HepG2 (cell line): Measurements from ENCODE around the gene MYO18B.

Experiments
- CBFB ChIP-seq: sonication (generic); formaldehyde crosslinking; IDR thresholded peaks from 2 replicates; pipeline ENCODE4 v1.4.0; 2020; ENCODE audit warnings: missing genetic modification reagents
- CTCF ChIP-seq: sonication (generic); formaldehyde crosslinking; IDR thresholded peaks from 2 replicates; pipeline ENCODE4 v1.5.0; 2020; ENCODE audit warnings: mild to moderate bottlenecking, missing genetic modification reagents, moderate library complexity
- EP300 ChIP-seq, 3 experiments: sonication (generic) in 1 of 3; formaldehyde crosslinking in 1 of 3; IDR thresholded peaks; 2 replicates each; pipeline versions ENCODE4 v1.5.1 to v1.6.1; 2011 to 2020; ENCODE audit warnings: low read depth in 2 of 3, low read length in 2 of 3, borderline replicate concordance in 1 of 3, improper control_type of control experiment in 1 of 3, mild to moderate bottlenecking in 1 of 3, missing genetic modification reagents in 1 of 3, moderate library complexity in 1 of 3
- ZFP41 ChIP-seq: sonication (generic); formaldehyde crosslinking; IDR thresholded peaks from 2 replicates; pipeline ENCODE4 v1.4.0; 2020; ENCODE audit warnings: mild to moderate bottlenecking, missing genetic modification reagents, borderline replicate concordance
- ZNF546 ChIP-seq: sonication (generic); formaldehyde crosslinking; conservative IDR thresholded peaks from 2 replicates; pipeline ENCODE4 v1.8.1; 2023; ENCODE audit warnings: mild to moderate bottlenecking, missing genetic modification reagents

DNA sequence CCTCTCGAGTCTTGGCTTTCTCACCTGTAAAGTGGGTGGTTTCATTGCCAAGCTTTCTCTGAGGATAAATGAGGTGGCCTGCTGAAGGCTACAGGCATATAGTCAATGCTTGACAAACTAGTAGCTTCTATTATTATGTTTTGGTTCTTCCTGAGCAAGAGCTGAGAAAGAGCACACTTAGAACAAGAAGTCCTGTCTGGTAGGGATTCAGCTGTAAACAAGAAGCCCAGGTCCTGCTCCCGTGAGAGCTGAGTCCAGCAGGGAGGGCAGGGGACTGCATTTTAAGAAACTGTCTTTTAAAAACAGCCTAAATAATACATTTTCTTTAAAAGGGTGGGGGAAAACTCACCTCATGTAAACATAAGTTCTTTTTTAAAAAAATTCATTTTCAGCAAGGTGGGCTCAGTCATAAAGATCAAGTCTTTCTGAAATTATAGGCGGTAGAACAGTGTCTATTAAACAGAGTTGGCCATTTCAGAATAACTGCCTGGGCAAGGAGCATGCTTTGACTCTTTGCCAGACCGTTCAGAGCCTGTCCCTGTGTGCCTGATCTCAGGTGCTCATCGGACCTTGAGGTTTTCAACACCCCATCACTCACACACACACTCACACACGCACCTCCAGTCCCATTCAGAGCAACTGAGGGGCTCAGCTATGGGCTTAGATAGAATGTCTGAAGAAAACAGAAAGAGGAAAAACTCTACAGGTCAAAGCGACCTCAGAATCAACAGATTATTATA lies 29.2 kb upstream of the MYO18B start:
- TF ChIP-seq ZFP41 (CRISPR knock-in tag): no peak
- TF ChIP-seq CBFB: no peak
- TF ChIP-seq CTCF (CRISPR knock-in tag): no peak
- TF ChIP-seq EP300 (IDR thresholded peaks at IDR 0.05; ENCODE audit: low read depth in 2 of 2, low read length in 2 of 2): no peak
- TF ChIP-seq EP300 (CRISPR knock-in tag; IDR thresholded peaks at IDR 0.05; ENCODE audit: borderline replicate concordance): no peak
- no peak for TF ChIP-seq ZNF546 (CRISPR knock-in tag)
